Fibroblast of villous mesenchyme (primary cell): ENCODE results near the gene GPALPP1. TPM values are rescaled to one million over a fixed set of nuclear protein-coding genes. Genes with fewer than 3 reads are reported as not detected.

Experiments used
- DNase-seq: peaks from one replicate; pipeline ENCODE4 v3.0.0-alpha.2; 2010; ENCODE audit warnings: low read depth
- H3K4me3 ChIP-seq: 2 replicates; pipeline ENCODE4 v1.5.1; 2011; ENCODE audit warnings: low read depth, mild to moderate bottlenecking, low read length
- total RNA-seq: library from RNA; depleted of rRNA; stranded (reverse); fragments of >200 nt; gene quantifications from 2 replicates; pipeline ENCODE4 v1.2.3, GENCODE V29; 2012
- TF ChIP-seq, protein P1 (sequence below): IDR thresholded peaks from 2 replicates; pipeline ENCODE4 v1.5.1; 2012; ENCODE audit warnings: low read depth, mild to moderate bottlenecking, low read length; ENCODE audit not compliant: insufficient read depth

Gene GPALPP1
- total RNA-seq, 1 donor: 31.1 TPM

DNA sequence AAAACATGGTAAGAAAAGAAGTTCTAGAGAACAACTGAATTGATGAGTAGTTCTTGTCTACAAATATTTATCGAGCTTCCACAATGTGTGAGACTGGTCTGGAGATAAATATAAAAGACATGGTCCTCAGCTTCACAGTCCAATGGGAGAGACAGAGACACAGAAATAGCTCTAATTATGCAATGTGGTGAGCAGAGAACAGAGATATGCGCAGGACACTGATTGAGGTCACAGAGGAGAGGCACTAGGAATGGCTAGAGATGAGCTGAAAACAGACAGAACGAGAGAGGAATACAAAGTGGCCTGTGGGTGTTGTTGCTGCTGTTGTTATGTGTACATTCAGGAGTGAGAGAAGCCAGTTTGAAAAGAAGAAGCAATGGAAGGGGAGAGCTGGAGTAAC, 53.2 kb downstream of the GPALPP1 start:
- no peak overlapping the region for H3K4me3 ChIP-seq
- TF ChIP-seq, protein P1, sequence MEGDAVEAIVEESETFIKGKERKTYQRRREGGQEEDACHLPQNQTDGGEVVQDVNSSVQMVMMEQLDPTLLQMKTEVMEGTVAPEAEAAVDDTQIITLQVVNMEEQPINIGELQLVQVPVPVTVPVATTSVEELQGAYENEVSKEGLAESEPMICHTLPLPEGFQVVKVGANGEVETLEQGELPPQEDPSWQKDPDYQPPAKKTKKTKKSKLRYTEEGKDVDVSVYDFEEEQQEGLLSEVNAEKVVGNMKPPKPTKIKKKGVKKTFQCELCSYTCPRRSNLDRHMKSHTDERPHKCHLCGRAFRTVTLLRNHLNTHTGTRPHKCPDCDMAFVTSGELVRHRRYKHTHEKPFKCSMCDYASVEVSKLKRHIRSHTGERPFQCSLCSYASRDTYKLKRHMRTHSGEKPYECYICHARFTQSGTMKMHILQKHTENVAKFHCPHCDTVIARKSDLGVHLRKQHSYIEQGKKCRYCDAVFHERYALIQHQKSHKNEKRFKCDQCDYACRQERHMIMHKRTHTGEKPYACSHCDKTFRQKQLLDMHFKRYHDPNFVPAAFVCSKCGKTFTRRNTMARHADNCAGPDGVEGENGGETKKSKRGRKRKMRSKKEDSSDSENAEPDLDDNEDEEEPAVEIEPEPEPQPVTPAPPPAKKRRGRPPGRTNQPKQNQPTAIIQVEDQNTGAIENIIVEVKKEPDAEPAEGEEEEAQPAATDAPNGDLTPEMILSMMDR: no peak
- peak; percentile 56 for DNase-seq

DNA sequence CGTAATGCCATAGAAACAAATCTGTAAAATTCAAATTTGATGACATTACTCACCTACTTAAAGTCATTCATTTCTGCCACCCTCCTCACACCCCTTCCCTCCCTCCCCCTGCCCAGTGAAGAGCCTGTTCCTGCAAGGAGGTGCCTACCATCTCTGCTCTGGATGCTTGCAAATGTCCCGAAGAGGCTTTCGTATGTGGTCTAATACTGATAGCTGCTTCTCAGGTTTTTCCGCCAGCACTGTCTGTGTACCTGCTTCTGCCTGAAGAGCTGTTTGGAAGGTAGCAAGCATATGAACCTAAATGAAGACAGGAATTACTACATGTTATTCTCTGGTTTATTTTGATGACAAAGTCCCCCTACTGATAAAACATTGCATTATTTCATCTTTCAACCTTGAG, 57.1 kb downstream of the GPALPP1 start:
- peak overlapping the region; percentile 66 for H3K4me3 ChIP-seq
- TF ChIP-seq, protein P1: no peak
- DNase-seq: no peak

DNA sequence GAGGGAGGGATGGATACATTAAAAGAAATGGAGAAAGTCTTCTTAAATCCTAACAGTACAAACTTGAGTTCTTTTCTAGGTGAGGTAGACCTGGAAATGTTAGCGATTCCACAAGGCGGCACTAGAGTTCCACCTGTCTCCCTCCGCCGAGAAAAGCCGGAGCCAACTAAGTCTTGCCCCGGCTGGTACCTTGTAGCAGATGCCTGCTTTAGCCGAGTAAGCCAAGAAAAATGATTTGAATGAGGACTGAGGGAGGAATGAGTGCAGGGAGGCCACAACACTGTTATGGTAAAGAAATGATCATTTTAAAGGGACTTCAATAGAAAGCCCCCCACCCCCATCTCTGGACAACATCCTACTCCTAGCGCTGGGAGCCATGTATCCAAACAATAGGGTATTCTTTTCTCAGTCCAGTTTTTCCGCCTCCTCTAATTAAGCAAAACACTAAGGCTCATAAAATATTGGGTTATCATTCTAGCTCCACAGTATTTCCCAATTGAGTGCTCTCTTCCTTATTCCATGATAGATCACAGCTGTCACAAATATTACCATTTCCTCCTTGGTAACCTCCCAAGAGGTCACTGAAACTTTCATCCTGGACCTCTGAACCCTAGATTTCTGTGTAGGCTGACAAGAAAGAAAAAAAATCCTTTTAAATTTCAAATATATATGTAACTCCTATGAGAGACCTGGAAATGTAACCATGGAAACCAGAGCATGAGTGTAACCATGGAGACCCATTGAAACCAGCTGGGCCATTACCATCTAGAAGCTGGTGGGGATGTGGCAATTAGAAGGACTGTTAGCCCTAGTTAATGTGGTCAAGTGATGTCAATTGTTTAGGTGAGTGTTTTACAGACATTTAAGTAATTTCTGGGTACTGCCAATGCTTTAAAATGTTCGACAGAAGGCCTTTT, 58.3 kb downstream of the GPALPP1 start:
- H3K4me3 ChIP-seq: peak overlapping the region; percentile 66
- TF ChIP-seq, protein P1: peak; percentile 94
- peak; percentile 84 for DNase-seq

GRCh38 chr13:45048890-45049407, 59.6 kb downstream of the GPALPP1 start:
- no peak for DNase-seq
- no peak overlapping the region for H3K4me3 ChIP-seq
- TF ChIP-seq, protein P1: no peak

DNA sequence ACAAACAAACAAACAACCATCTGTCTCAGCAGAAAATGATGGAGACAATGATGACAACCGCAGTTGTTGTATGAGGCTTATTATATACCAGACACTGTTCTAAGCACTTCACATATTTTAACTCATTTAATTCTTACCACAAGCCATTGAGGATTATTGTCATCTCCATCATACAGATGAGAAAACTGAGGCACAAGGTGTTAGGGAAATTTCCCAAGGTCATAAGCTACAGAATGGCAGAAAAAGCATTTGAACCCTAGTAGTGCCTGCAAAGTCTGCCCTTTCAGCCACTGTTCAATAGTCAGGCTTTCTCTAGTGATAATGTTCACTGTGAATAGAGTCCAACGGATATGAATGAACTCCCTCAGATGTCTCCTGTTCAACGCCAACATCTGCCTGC, 60.1 kb downstream of the GPALPP1 start:
- no peak overlapping the region for H3K4me3 ChIP-seq
- DNase-seq: no peak
- TF ChIP-seq, protein P1: no peak

DNA sequence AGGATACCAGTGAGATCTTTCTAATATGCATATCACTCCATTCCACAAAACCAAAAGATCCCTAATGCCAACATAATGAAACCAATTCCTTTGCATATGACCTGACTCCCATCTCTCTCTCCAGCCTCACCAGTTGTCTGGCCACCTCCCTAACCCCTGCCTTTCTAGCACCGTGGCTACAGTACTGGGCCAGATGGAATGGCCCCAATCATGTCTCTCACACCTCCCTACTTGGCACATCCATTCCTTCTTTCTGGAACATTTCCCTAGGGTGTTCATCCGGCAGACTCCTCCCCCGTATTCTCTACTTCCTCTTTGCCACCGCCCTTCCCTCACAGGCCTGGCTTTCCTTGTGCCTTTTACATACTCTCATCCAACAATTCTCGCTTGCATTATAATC, 62.0 kb downstream of the GPALPP1 start:
- TF ChIP-seq, protein P1: no peak
- H3K4me3 ChIP-seq: no peak overlapping the region
- DNase-seq: no peak
